HepG2 (cell line): Measurements from ENCODE around the gene HES6. TPM values are rescaled to one million over a fixed set of nuclear protein-coding genes. Genes with fewer than 3 reads are reported as not detected.

Source experiments
- DR1 ChIP-seq: sonication (generic); formaldehyde crosslinking; IDR thresholded peaks from 2 replicates; pipeline ENCODE4 v1.8.0; 2021; ENCODE audit warnings: mild to moderate bottlenecking, missing genetic modification reagents, inconsistent platforms
- EP300 ChIP-seq, 3 experiments: sonication (generic) in 1 of 3; formaldehyde crosslinking in 1 of 3; IDR thresholded peaks; 2 replicates each; pipeline versions ENCODE4 v1.5.1 to v1.6.1; 2011 to 2020; ENCODE audit warnings: low read depth in 2 of 3, low read length in 2 of 3, borderline replicate concordance in 1 of 3, improper control_type of control experiment in 1 of 3, mild to moderate bottlenecking in 1 of 3, missing genetic modification reagents in 1 of 3, moderate library complexity in 1 of 3
- GABPA ChIP-seq, 2 experiments: IDR thresholded peaks; 2 replicates each; pipeline ENCODE4 v1.6.1; 2011 to 2016; ENCODE audit warnings: low read depth in 2 of 2, low read length in 1 of 2, missing biosample characterization in 1 of 2, missing genetic modification characterization in 1 of 2
- KAT7 ChIP-seq: IDR thresholded peaks from 2 replicates; pipeline ENCODE4 v1.6.1; 2018; ENCODE audit warnings: borderline replicate concordance, missing compliant biosample characterization
- KAT8 ChIP-seq: IDR thresholded peaks from 2 replicates; pipeline ENCODE4 v1.6.1; 2016; ENCODE audit warnings: missing genetic modification reagents, missing compliant biosample characterization
- NFKBIZ ChIP-seq: IDR thresholded peaks from 2 replicates; pipeline ENCODE4 v1.6.1; 2018; ENCODE audit warnings: missing genetic modification reagents, missing compliant biosample characterization
- NR2F6 ChIP-seq, 2 experiments: IDR thresholded peaks; 2 replicates each; pipeline ENCODE4 v1.6.1; 2016; ENCODE audit warnings: antibody characterized with exemption in 1 of 2, mild to moderate bottlenecking in 1 of 2
- RFXANK ChIP-seq: IDR thresholded peaks from 2 replicates; pipeline ENCODE4 v1.6.1; 2016
- polyA plus RNA-seq, 8 experiments: library from polyadenylated mRNA; depleted of rRNA in 3 of 8; stranded (reverse) in 7 of 8; unstranded in 1 of 8; fragments of >200 nt; fragmentation: Illumina TruSeq in 4 of 8; extraction: Trizol in 4 of 8; gene quantifications; 2 replicates each; pipeline versions ENCODE4 v1.2.1 to v1.2.3, GENCODE V29; 2011 to 2016; ENCODE audit warnings: low read depth in 4 of 8, missing spikeins in 1 of 8, mixed read lengths in 1 of 8; ENCODE audit not compliant: insufficient read depth in 1 of 8
- total RNA-seq, 5 experiments: library from RNA; depleted of rRNA; stranded (reverse); fragments of >200 nt; fragmentation: Illumina TruSeq; extraction: Trizol; gene quantifications; 2 replicates each; pipeline ENCODE4 v1.2.3, GENCODE V29; 2016; ENCODE audit warnings: low read depth in 1 of 5
- TF ChIP-seq, protein P1 (sequence below): sonication (generic); formaldehyde crosslinking; IDR thresholded peaks from 2 replicates; pipeline ENCODE4 v1.5.0; 2020; ENCODE audit warnings: missing genetic modification reagents
- TF ChIP-seq, protein P2 (sequence below): sonication (generic); formaldehyde crosslinking; conservative IDR thresholded peaks from 2 replicates; pipeline ENCODE4 v1.4.0; 2020; ENCODE audit warnings: mild to moderate bottlenecking, missing genetic modification reagents, moderate library complexity
- TF ChIP-seq, protein P3 (sequence below): sonication (generic); formaldehyde crosslinking; IDR thresholded peaks from 2 replicates; pipeline ENCODE4 v1.4.0; 2020; ENCODE audit warnings: missing genetic modification reagents, borderline replicate concordance
- TF ChIP-seq, protein P4 (sequence below): sonication (generic); formaldehyde crosslinking; IDR thresholded peaks from 2 replicates; pipeline ENCODE4 v1.4.0; 2020; ENCODE audit warnings: missing genetic modification reagents, low read depth, mild to moderate bottlenecking, borderline replicate concordance
- TF ChIP-seq, protein P5 (sequence below): fragments of 450-650 bp; IDR thresholded peaks from 2 replicates; pipeline ENCODE4 v1.6.1; 2017; ENCODE audit warnings: mild to moderate bottlenecking

Gene HES6
- total and polyA plus RNA-seq, 2 of the 13 experiments (the other 11 are each of a cell fraction or from before 2014, with no cell fraction given): 19.5 to 82.8 TPM

DNA sequence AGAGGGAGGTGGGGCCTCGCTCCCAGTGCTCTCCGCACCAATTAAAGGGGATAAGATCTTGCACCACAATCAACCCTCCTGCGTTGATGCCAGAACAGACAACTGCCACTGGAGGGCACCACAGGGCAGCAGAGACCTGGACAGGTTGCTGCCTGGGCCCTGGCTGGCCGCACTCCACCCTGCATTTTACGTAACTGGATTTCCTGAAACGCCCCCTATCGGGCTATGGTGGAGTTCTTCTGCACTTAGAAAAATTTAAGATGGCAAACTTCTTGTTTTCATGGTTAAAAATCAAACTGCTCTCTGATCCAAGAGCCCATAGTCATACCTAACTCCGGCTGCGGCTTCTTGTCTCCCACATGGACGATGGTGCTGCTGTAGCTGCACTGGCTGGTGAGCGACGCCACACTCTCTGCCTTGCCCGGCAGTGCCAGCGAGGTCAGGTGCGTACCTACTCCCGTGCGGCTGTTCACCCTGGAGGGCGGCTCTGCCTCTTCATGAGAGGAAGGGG, 16.8 kb upstream of the HES6 start (continued):
- TF ChIP-seq, protein P1, sequence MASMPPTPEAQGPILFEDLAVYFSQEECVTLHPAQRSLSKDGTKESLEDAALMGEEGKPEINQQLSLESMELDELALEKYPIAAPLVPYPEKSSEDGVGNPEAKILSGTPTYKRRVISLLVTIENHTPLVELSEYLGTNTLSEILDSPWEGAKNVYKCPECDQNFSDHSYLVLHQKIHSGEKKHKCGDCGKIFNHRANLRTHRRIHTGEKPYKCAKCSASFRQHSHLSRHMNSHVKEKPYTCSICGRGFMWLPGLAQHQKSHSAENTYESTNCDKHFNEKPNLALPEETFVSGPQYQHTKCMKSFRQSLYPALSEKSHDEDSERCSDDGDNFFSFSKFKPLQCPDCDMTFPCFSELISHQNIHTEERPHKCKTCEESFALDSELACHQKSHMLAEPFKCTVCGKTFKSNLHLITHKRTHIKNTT (CRISPR knock-in tag): 0 out of 2 replicates have a peak, but pooled peaks have one; percentile 54
- TF ChIP-seq EP300 (IDR thresholded peaks at IDR 0.05; ENCODE audit: low read depth in 2 of 2, low read length in 2 of 2): peak; percentile 25 to 27; a peak in 1 of 4 replicates
- no peak for TF ChIP-seq EP300 (CRISPR knock-in tag; IDR thresholded peaks at IDR 0.05; ENCODE audit: borderline replicate concordance)
- TF ChIP-seq KAT8 (CRISPR knock-in tag): peak; percentile 83; the same call in 1 of the 2 replicates
- peak; percentile 62; the same call in 1 of the 2 replicates for TF ChIP-seq NFKBIZ (CRISPR knock-in tag)
- TF ChIP-seq, protein P2, sequence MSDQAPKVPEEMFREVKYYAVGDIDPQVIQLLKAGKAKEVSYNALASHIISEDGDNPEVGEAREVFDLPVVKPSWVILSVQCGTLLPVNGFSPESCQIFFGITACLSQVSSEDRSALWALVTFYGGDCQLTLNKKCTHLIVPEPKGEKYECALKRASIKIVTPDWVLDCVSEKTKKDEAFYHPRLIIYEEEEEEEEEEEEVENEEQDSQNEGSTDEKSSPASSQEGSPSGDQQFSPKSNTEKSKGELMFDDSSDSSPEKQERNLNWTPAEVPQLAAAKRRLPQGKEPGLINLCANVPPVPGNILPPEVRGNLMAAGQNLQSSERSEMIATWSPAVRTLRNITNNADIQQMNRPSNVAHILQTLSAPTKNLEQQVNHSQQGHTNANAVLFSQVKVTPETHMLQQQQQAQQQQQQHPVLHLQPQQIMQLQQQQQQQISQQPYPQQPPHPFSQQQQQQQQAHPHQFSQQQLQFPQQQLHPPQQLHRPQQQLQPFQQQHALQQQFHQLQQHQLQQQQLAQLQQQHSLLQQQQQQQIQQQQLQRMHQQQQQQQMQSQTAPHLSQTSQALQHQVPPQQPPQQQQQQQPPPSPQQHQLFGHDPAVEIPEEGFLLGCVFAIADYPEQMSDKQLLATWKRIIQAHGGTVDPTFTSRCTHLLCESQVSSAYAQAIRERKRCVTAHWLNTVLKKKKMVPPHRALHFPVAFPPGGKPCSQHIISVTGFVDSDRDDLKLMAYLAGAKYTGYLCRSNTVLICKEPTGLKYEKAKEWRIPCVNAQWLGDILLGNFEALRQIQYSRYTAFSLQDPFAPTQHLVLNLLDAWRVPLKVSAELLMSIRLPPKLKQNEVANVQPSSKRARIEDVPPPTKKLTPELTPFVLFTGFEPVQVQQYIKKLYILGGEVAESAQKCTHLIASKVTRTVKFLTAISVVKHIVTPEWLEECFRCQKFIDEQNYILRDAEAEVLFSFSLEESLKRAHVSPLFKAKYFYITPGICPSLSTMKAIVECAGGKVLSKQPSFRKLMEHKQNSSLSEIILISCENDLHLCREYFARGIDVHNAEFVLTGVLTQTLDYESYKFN (CRISPR knock-in tag): 0 out of 2 replicates have a peak, but pooled peaks have one; percentile 22
- TF ChIP-seq, protein P3, sequence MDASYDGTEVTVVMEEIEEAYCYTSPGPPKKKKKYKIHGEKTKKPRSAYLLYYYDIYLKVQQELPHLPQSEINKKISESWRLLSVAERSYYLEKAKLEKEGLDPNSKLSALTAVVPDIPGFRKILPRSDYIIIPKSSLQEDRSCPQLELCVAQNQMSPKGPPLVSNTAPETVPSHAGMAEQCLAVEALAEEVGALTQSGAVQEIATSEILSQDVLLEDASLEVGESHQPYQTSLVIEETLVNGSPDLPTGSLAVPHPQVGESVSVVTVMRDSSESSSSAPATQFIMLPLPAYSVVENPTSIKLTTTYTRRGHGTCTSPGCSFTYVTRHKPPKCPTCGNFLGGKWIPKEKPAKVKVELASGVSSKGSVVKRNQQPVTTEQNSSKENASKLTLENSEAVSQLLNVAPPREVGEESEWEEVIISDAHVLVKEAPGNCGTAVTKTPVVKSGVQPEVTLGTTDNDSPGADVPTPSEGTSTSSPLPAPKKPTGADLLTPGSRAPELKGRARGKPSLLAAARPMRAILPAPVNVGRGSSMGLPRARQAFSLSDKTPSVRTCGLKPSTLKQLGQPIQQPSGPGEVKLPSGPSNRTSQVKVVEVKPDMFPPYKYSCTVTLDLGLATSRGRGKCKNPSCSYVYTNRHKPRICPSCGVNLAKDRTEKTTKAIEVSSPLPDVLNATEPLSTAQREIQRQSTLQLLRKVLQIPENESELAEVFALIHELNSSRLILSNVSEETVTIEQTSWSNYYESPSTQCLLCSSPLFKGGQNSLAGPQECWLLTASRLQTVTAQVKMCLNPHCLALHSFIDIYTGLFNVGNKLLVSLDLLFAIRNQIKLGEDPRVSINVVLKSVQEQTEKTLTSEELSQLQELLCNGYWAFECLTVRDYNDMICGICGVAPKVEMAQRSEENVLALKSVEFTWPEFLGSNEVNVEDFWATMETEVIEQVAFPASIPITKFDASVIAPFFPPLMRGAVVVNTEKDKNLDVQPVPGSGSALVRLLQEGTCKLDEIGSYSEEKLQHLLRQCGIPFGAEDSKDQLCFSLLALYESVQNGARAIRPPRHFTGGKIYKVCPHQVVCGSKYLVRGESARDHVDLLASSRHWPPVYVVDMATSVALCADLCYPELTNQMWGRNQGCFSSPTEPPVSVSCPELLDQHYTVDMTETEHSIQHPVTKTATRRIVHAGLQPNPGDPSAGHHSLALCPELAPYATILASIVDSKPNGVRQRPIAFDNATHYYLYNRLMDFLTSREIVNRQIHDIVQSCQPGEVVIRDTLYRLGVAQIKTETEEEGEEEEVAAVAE (CRISPR knock-in tag): peak; percentile 52; the same call in 1 of the 2 replicates
- TF ChIP-seq, protein P4, sequence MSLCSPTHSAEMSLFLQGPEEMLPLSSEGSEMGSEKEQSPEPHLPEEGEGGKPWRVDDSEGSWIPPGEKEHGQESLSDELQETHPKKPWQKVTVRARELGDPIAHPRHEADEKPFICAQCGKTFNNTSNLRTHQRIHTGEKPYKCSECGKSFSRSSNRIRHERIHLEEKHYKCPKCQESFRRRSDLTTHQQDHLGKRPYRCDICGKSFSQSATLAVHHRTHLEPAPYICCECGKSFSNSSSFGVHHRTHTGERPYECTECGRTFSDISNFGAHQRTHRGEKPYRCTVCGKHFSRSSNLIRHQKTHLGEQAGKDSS (CRISPR knock-in tag): peak; percentile 63; the same call in 1 of the 2 replicates
- TF ChIP-seq RFXANK (CRISPR knock-in tag): 0 out of 2 replicates have a peak, but pooled peaks have one; percentile 77
- TF ChIP-seq, protein P5, sequence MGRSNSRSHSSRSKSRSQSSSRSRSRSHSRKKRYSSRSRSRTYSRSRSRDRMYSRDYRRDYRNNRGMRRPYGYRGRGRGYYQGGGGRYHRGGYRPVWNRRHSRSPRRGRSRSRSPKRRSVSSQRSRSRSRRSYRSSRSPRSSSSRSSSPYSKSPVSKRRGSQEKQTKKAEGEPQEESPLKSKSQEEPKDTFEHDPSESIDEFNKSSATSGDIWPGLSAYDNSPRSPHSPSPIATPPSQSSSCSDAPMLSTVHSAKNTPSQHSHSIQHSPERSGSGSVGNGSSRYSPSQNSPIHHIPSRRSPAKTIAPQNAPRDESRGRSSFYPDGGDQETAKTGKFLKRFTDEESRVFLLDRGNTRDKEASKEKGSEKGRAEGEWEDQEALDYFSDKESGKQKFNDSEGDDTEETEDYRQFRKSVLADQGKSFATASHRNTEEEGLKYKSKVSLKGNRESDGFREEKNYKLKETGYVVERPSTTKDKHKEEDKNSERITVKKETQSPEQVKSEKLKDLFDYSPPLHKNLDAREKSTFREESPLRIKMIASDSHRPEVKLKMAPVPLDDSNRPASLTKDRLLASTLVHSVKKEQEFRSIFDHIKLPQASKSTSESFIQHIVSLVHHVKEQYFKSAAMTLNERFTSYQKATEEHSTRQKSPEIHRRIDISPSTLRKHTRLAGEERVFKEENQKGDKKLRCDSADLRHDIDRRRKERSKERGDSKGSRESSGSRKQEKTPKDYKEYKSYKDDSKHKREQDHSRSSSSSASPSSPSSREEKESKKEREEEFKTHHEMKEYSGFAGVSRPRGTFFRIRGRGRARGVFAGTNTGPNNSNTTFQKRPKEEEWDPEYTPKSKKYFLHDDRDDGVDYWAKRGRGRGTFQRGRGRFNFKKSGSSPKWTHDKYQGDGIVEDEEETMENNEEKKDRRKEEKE: no peak
- TF ChIP-seq GABPA (IDR thresholded peaks at IDR 0.05; ENCODE audit: low read depth, low read length): no peak
- TF ChIP-seq GABPA (CRISPR knock-in tag; IDR thresholded peaks at IDR 0.05; ENCODE audit: low read depth): peak; percentile 34; the same call in 1 of the 2 replicates
- TF ChIP-seq NR2F6 (IDR thresholded peaks at IDR 0.05): no peak
- TF ChIP-seq NR2F6 (CRISPR knock-in tag; IDR thresholded peaks at IDR 0.05): peak; percentile 51
- peak; percentile 52; the same call in 1 of the 2 replicates for TF ChIP-seq DR1 (CRISPR knock-in tag)
- TF ChIP-seq KAT7: 0 out of 2 replicates have a peak, but pooled peaks have one; percentile 59
